Transverse colon (tissue), 3 donors: ENCODE measurements around the gene ST6GALNAC5.

ENCODE experiments used
- POLR2A ChIP-seq: fragments of 450-650 bp; IDR thresholded peaks from one replicate; pipeline ENCODE4 v1.6.1; 2016; ENCODE audit warnings: antibody characterized with exemption, mild to moderate bottlenecking, moderate library complexity
- POLR2AphosphoS5 ChIP-seq, 3 donors: sonication (generic); formaldehyde crosslinking; IDR thresholded peaks; one replicate each; pipeline ENCODE4 v1.6.1; 2016; ENCODE audit warnings: antibody characterized with exemption in 3 of 3

GRCh38 chr1:76950306-76950705 lies 83.0 kb downstream of the ST6GALNAC5 start:
- TF ChIP-seq POLR2A (no peak), POLR2AphosphoS5 (IDR thresholded peaks at IDR 0.05) (no peak)
